ENCODE measurements around the gene STXBP1. TPM values are rescaled to one million over a fixed set of nuclear protein-coding genes. Genes with fewer than 3 reads are reported as not detected.

The STXBP1 gene
- total and polyA plus RNA-seq, 9 of the 15 experiments (the other 6 are each of a cell fraction or from before 2014, with no cell fraction given): 4.6 to 35.1 (median 9.7) TPM

DNA sequence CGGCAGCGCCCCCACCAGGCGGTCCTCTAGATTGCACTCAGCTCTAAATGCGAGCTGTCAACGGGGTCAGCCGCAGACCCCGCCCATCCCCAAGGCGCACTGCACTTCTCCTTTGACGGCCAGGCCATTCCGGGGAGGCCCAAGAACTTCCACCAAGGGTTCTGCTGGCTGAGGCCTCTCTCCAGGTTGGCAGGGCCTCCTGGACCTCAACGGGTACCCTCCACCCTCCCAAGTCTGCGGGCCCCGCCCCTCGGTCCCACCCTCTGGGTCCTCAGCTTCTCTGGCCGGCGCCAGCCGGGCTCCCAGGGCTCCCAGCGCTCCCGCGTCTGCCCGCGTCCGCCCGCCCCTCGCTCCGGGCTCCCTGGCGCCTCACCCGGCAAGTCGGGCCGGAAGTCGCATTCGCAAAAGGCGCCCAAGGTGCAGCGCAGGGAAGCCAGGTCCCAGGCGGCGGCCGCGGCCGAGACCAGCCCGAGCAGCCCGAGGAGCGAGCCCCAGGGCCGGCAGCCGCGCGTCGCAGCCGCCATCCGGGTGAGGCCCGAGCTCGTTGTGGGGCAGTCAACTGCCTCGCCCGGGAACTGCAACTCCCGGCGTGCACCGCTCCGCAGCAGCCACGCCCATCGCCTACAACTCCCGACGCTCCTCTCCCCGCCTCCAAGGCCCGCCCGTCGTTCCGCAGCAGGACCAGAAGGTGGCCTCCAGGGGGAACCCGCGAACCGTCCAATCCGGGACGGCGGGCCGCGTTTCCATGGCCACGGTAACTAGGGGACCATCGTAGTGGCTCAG, 122.9 kb downstream of the STXBP1 start, which contains the start of gene TOR2A (continued):
- TF ChIP-seq FIP1L1 (IDR thresholded peaks at IDR 0.05; ENCODE audit: low read depth, low read length, poor library complexity, severe bottlenecking) (no peak), NR3C1 (CRISPR knock-in tag; IDR thresholded peaks at IDR 0.05) (no peak), TRIM24 (IDR thresholded peaks at IDR 0.05) (no peak), ZNF133 (CRISPR knock-in tag; IDR thresholded peaks at IDR 0.05) (no peak), CSDE1 (IDR thresholded peaks at IDR 0.05) (peak in 1 of 2 experiments; percentile 96; a peak in 2 of 4 replicates), RFX5 (IDR thresholded peaks at IDR 0.05; ENCODE audit: low read depth, low read length) (peak; percentile 87), NR4A1 (CRISPR knock-in tag; IDR thresholded peaks at IDR 0.05) (no peak), NR4A1 (tag; IDR thresholded peaks at IDR 0.05) (0 out of 2 replicates have a peak, but pooled peaks have one; percentile 27), TCF7 (IDR thresholded peaks at IDR 0.05; ENCODE audit: borderline replicate concordance) (no peak), POLR2AphosphoS5 (IDR thresholded peaks at IDR 0.05; ENCODE audit: control insufficient read depth, insufficient read depth, low read depth, low read length) (peak; percentile 58; the same call in 1 of the 2 replicates), KLF6 (CRISPR knock-in tag; IDR thresholded peaks at IDR 0.05; ENCODE audit: borderline replicate concordance) (no peak), U2AF2 (optimal IDR thresholded peaks at IDR 0.05; ENCODE audit: low read depth, low read length) (no peak)
- TF ChIP-seq, protein P1, sequence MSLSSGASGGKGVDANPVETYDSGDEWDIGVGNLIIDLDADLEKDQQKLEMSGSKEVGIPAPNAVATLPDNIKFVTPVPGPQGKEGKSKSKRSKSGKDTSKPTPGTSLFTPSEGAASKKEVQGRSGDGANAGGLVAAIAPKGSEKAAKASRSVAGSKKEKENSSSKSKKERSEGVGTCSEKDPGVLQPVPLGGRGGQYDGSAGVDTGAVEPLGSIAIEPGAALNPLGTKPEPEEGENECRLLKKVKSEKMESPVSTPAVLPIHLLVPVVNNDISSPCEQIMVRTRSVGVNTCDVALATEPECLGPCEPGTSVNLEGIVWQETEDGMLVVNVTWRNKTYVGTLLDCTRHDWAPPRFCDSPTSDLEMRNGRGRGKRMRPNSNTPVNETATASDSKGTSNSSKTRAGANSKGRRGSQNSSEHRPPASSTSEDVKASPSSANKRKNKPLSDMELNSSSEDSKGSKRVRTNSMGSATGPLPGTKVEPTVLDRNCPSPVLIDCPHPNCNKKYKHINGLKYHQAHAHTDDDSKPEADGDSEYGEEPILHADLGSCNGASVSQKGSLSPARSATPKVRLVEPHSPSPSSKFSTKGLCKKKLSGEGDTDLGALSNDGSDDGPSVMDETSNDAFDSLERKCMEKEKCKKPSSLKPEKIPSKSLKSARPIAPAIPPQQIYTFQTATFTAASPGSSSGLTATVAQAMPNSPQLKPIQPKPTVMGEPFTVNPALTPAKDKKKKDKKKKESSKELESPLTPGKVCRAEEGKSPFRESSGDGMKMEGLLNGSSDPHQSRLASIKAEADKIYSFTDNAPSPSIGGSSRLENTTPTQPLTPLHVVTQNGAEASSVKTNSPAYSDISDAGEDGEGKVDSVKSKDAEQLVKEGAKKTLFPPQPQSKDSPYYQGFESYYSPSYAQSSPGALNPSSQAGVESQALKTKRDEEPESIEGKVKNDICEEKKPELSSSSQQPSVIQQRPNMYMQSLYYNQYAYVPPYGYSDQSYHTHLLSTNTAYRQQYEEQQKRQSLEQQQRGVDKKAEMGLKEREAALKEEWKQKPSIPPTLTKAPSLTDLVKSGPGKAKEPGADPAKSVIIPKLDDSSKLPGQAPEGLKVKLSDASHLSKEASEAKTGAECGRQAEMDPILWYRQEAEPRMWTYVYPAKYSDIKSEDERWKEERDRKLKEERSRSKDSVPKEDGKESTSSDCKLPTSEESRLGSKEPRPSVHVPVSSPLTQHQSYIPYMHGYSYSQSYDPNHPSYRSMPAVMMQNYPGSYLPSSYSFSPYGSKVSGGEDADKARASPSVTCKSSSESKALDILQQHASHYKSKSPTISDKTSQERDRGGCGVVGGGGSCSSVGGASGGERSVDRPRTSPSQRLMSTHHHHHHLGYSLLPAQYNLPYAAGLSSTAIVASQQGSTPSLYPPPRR (CRISPR knock-in tag; IDR thresholded peaks at IDR 0.05; ENCODE audit: borderline replicate concordance): no peak
- TF ChIP-seq, protein P2, sequence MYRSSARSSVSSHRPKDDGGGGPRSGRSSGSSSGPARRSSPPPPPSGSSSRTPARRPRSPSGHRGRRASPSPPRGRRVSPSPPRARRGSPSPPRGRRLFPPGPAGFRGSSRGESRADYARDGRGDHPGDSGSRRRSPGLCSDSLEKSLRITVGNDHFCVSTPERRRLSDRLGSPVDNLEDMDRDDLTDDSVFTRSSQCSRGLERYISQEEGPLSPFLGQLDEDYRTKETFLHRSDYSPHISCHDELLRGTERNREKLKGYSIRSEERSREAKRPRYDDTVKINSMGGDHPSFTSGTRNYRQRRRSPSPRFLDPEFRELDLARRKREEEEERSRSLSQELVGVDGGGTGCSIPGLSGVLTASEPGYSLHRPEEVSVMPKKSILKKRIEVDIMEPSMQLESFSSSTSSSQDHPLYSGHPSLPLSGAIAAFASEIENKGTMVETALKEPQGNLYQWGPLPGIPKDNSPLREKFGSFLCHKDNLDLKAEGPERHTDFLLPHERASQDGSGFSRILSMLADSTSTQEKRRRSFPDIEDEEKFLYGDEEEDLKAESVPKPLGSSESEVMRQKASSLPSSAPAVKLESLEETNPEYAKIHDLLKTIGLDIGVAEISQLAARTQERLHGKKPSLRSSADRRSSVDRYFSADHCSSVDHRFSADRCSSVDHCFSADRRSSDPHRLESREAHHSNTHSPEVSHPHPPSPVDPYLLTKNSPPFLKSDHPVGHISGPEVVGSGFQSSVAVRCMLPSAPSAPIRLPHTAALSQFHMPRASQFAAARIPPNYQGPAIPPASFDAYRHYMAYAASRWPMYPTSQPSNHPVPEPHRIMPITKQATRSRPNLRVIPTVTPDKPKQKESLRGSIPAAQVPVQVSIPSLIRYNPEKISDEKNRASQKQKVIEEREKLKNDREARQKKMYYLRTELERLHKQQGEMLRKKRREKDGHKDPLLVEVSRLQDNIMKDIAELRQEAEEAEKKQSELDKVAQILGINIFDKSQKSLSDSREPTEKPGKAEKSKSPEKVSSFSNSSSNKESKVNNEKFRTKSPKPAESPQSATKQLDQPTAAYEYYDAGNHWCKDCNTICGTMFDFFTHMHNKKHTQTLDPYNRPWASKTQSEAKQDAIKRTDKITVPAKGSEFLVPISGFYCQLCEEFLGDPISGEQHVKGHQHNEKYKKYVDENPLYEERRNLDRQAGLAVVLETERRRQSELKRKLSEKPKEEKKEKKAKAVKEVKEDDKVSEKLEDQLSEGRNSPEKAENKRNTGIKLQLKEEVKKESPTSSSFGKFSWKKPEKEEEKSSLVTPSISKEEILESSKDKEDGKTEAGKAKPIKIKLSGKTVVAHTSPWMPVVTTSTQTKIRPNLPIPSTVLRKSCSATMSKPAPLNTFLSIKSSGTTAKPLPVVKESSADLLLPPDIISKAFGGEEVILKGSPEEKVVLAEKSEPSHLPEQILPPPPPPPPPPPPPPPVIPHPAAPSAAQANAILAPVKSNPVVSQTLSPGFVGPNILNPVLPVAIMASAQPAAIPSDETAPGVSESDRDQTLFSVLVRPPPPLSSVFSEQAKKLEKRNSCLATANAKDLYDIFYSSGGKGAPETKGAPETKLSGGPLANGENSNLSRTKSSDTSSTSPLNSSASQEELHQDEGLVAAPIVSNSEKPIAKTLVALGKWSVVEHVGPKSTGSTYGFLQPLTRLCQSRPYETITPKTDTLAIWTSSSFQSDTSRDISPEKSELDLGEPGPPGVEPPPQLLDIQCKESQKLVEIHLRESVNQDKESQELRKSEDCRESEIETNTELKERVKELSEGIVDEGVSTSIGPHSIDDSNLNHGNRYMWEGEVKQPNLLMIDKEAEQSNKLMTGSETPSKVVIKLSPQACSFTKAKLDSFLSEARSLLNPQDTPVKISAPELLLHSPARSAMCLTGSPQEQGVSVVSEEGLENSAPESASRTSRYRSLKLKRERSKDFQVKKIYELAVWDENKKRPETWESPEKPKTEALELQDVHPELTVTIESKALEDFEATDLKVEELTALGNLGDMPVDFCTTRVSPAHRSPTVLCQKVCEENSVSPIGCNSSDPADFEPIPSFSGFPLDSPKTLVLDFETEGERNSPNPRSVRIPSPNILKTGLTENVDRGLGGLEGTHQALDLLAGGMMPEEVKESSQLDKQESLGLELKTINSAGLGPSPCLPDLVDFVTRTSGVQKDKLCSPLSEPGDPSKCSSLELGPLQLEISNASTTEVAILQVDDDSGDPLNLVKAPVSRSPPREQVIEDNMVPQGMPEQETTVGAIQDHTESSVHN (IDR thresholded peaks at IDR 0.05; ENCODE audit: borderline replicate concordance in 1 of 2, low read depth in 1 of 2): no peak

Measured in K562 (cell line).